CD4-positive, alpha-beta memory T cell (primary cell): ENCODE data around the gene RPS27A. TPM values are rescaled to one million over a fixed set of nuclear protein-coding genes. Genes with fewer than 3 reads are reported as not detected.
"Not testable (repeated sequence)": the region's sequence is repeated elsewhere in the genome, so short reads cannot be mapped to it uniquely, and the experiment has no call there.

Source experiments
- CTCF ChIA-PET: fragments of 350-600 bp; sonication (Branson Sonifier 250); formaldehyde crosslinking; loops from one replicate; lab custom pipeline; 2021; ENCODE audit warnings: inconsistent platforms; ENCODE audit not compliant: partially characterized antibody; lab: Charles Lee
- POLR2A ChIA-PET: fragments of 350-600 bp; sonication (Branson Sonifier 250); formaldehyde crosslinking; loops from one replicate; lab custom pipeline; 2021; ENCODE audit not compliant: partially characterized antibody; lab: Charles Lee
- DNase-seq, 5 donors: peaks; one replicate each; pipeline versions ENCODE4 v3.0.0 to v3.0.0-alpha.2; 2020 to 2022; ENCODE audit warnings: mixed read lengths in 1 of 5
- H3K27ac ChIP-seq: one replicate; pipeline ENCODE4 v1.7.0; 2013; ENCODE audit warnings: low read depth, low read length
- H3K27me3 ChIP-seq: 2 replicates; pipeline ENCODE4 v1.7.0; 2013; ENCODE audit warnings: mild to moderate bottlenecking, low read length, moderate library complexity; ENCODE audit not compliant: insufficient read depth
- H3K36me3 ChIP-seq: 2 replicates; pipeline ENCODE4 v1.7.0; 2013; ENCODE audit warnings: mild to moderate bottlenecking, low read length, moderate library complexity; ENCODE audit not compliant: insufficient read depth
- H3K4me1 ChIP-seq: 2 replicates; pipeline ENCODE4 v1.7.0; 2013; ENCODE audit warnings: mild to moderate bottlenecking, low read length, moderate library complexity; ENCODE audit not compliant: insufficient read depth
- H3K4me3 ChIP-seq, 2 donors: one replicate each; pipeline ENCODE4 v1.7.0; 2013; ENCODE audit warnings: low read length in 2 of 2, mild to moderate bottlenecking in 1 of 2
- H3K9me3 ChIP-seq, 2 donors: one replicate each; pipeline ENCODE4 v1.7.0; 2013; ENCODE audit warnings: low read length in 2 of 2, control low read depth in 1 of 2; ENCODE audit not compliant: control insufficient read depth in 1 of 2
- H3K27ac Mint-ChIP-seq, 7 donors: one replicate each; pipeline ENCODE4 v1.8.0; 2020 to 2021; ENCODE audit warnings: mixed read lengths in 7 of 7, mild to moderate bottlenecking in 6 of 7, inconsistent platforms in 3 of 7, moderate library complexity in 3 of 7
- H3K27me3 Mint-ChIP-seq, 2 donors: one replicate each; pipeline ENCODE4 v1.8.0; 2020 to 2021; ENCODE audit warnings: mixed read lengths in 2 of 2
- H3K36me3 Mint-ChIP-seq, 2 donors: one replicate each; pipeline ENCODE4 v1.8.0; 2020 to 2021; ENCODE audit warnings: mixed read lengths in 2 of 2, inconsistent platforms in 1 of 2, mild to moderate bottlenecking in 1 of 2
- H3K4me1 Mint-ChIP-seq, 4 donors: one replicate each; pipeline ENCODE4 v1.8.0; 2020 to 2021; ENCODE audit warnings: mixed read lengths in 4 of 4, mild to moderate bottlenecking in 1 of 4
- H3K4me3 Mint-ChIP-seq, 8 donors: one replicate each; pipeline ENCODE4 v1.8.0; 2020 to 2021; ENCODE audit warnings: mixed read lengths in 8 of 8, mild to moderate bottlenecking in 7 of 8, moderate library complexity in 6 of 8, inconsistent platforms in 3 of 8
- H3K9me3 Mint-ChIP-seq, 8 donors: one replicate each; pipeline ENCODE4 v1.8.0; 2020 to 2021; ENCODE audit warnings: mixed read lengths in 8 of 8, mild to moderate bottlenecking in 5 of 8, inconsistent platforms in 3 of 8, moderate library complexity in 1 of 8
- intact Hi-C: fragments of 100-400 bp; cut with micrococcal nuclease; formaldehyde crosslinking; loops from one replicate; pipeline ENCODE4 v1.15.1; 2023
- polyA plus RNA-seq, 2 donors: library from polyadenylated mRNA; unstranded; fragments of 300-500 nt; fragmentation: Illumina TruSeq; gene quantifications; one replicate each; pipeline ENCODE4 v1.2.3, GENCODE V29; 2021
- total RNA-seq, 2 experiments: library from RNA; stranded (reverse); gene quantifications; one replicate each; pipeline ENCODE4 v1.2.3, GENCODE V29; 2021

The RPS27A gene
- total and polyA plus RNA-seq, 4 experiments from 2014 or later = 2,280 to 3,667 (median 2,534) TPM

DNA sequence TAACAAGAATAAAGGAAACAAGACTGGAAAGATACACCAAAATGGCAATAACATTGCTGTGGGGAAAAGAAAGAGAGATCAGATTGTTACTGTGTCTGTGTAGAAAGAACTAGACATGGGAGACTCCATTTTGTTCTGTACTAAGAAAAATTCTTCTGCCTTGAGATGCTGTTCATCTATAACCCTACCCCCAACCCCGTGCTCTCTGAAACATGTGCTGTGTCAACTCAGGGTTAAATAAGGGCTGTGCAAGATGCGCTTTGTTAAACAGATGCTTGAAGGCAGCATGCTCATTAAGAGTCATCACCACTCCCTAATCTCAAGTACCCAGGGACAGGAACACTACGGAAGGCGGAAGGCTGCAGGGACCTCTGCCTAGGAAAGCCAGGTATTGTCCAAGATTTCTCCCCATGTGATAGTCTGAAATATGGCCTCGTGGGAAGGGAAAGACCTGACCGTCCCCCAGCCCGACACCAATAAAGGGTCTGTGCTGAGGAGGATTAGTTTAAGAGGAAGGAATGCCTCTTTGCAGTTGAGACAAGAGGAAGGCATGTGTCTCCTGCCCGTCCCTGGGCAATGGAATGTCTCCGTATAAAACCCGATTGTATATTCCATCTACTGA is 46.8 kb downstream of the RPS27A start:
- H3K36me3 ChIP-seq, H3K9me3 ChIP-seq, H3K9me3 Mint-ChIP-seq, CTCF ChIA-PET, H3K4me3 ChIP-seq, H3K27me3 Mint-ChIP-seq, H3K36me3 Mint-ChIP-seq, H3K4me3 Mint-ChIP-seq, H3K27ac ChIP-seq, intact Hi-C loops, POLR2A ChIA-PET, H3K27me3 ChIP-seq, DNase-seq: not testable (repeated sequence)
- Mint-ChIP-seq H3K27ac (peak overlapping the region in 1 of 7 donors; percentile 19), H3K4me1 (peaks cover 10 to 28% (median 18%) of the 10 kb centered on the region in 4 donors)
- peaks cover 18% of the 10 kb centered on the region for H3K4me1 ChIP-seq

DNA sequence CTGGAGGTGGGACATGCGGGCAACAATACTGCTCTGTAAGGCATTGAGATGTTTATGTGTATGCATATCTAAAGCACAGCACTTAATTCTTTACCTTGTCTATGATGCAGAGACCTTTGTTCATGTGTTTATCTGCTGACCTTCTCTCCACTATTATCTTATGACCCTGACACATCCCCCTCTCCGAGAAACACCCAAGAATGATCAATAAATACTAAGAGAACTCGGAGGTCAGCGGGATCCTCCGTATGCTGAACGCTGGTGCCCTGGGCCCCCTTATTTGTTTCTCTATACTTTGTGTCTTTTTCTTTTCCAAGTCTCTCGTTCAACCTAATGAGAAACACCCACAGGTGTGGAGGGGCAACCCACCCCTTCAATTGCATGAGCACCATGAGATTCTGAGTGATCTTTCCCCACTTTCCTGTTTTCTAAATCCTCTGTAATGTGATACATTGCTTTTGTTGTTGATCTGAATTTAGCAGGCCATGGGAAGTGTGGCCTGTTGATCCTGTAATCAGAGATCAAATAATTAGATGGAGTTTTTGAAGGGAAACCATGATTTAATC is 47.5 kb downstream of the RPS27A start:
- H3K36me3 Mint-ChIP-seq, H3K36me3 ChIP-seq, H3K9me3 ChIP-seq, H3K27me3 ChIP-seq, CTCF ChIA-PET, H3K4me3 ChIP-seq, H3K27ac ChIP-seq, H3K9me3 Mint-ChIP-seq, DNase-seq, H3K27me3 Mint-ChIP-seq, H3K4me3 Mint-ChIP-seq: not testable (repeated sequence)
- Mint-ChIP-seq H3K4me1 (peaks cover 11 to 28% (median 19%) of the 10 kb centered on the region in 4 donors), H3K27ac (peak overlapping the region in 2 of 7 donors; percentile 23 to 27)
- POLR2A ChIA-PET = interaction anchor here (1.1 to 1.7 kb wide), 2 partner anchors 12 to 250 kb away, joined by 3 to 6 read pairs; no protein-coding TSS in a partner anchor
- intact Hi-C loops = loop anchor here (5.0 kb wide), 2 partner anchors 48 to 337 kb away; partner anchors contain the start of genes CLHC1, PPP4R3B and RPS27A
- peaks cover 18% of the 10 kb centered on the region for H3K4me1 ChIP-seq

DNA sequence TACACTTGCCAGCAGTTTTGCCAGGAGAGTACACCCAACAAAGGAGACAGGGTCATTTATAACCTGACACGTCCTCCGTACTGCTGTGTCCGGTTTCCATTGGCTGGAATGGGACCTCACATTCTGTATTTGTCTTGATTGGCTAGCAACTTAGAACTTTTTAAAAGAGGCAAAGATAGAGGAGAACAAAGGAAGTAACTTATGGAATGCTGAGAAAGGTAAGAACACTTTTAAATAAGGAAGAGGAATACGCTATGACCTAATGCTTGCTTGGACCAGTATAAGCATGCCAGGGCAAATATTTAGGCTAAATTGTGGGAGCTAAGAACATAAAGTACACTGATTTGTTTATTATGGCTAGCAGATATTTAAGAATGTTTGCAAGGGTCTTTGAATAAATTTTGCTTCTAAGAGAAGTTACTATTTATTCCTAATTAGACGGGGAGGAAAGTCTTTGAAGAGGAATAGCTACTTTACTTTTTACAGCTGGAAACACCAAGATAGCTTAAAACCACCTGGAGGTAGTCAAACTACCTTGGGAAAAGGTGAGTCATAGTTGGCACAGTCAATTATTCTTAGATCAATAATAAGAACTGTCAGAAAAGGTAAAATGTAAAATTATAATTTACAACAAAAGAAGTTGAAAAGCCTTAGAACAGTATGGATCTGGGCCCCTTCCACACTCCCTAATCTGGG is 48.5 kb downstream of the RPS27A start:
- not testable (repeated sequence) for H3K27me3 Mint-ChIP-seq, H3K4me3 ChIP-seq, H3K27me3 ChIP-seq, DNase-seq, H3K36me3 ChIP-seq, H3K9me3 ChIP-seq, H3K9me3 Mint-ChIP-seq, H3K36me3 Mint-ChIP-seq, H3K27ac ChIP-seq
- H3K4me1 ChIP-seq = peaks cover 18% of the 10 kb centered on the region
- Mint-ChIP-seq H3K27ac (peak overlapping the region; percentile 66 to 98 (median 93)), H3K4me1 (peaks cover 12 to 31% (median 20%) of the 10 kb centered on the region in 4 donors), H3K4me3 (peak overlapping the region; percentile 6 to 96 (median 60))
- intact Hi-C loops = loop anchor here (5.0 kb wide), 2 partner anchors 49 to 336 kb away; partner anchors contain the start of genes CLHC1, PPP4R3B and RPS27A
- ChIA-PET CTCF (interaction anchor here (1.5 kb wide), 1 partner anchor 10 kb away, joined by 3 read pairs; no protein-coding TSS in a partner anchor), POLR2A (interaction anchor here (0.7 to 2.5 kb wide), 10 partner anchors 11 to 337 kb away, joined by 3 to 13 read pairs (median 4); partner anchors contain the start of genes CFAP36, CLHC1 and RPS27A)

DNA sequence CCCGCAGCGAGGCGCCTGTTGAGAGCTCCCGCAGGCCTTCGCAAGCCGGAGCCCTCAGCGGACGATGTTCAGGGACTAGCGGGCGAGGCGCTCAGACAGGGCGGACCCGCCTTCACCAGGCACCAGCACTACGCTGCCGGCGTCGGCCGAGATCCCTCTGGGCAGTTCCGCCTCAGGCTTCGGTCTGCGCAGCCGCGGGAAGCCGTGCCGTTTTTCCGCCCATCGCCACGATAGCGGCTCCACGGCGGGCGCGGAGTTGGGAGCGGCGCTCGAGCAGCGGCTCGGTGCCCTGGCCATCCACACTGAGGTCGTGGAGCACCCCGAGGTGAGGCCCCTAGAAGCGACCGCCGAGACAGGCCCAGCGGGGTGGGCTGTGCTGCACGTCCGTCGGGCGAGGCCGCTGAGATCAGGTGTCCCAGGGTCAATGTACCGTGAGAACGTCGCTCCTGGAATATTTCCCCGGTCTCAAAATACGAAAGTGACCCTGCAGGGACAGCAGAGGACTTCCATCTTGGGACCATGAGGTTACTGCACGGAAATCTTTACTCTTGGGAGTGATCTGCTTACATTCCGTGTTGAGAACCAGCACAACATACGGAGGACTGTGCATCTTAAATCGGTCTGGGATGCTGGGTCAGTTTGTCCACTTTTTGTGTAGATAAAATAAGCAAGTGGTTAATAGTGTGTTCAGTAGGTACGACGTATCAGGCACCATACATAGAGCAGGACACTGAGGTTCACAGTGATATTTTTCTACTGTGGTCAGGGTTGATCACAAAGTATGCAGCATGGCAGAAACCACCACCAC is 49.8 kb downstream of the RPS27A start:
- Mint-ChIP-seq H3K36me3 (peaks cover 0 to 5% of the 10 kb centered on the region in 2 donors), H3K4me3 (peak overlapping the region; percentile 92 to 96 (median 94)), H3K27me3 (no peaks in the 10 kb centered on the region), H3K9me3 (no peaks in the 10 kb centered on the region), H3K27ac (peak overlapping the region; percentile 93 to 99 (median 98)), H3K4me1 (peaks cover 13 to 38% (median 26%) of the 10 kb centered on the region in 4 donors)
- Histone ChIP-seq H3K9me3 (no peaks in the 10 kb centered on the region), H3K36me3 (no peaks in the 10 kb centered on the region), H3K27ac (peak overlapping the region; percentile 62), H3K27me3 (no peaks in the 10 kb centered on the region), H3K4me1 (peaks cover 18% of the 10 kb centered on the region), H3K4me3 (peak overlapping the region; percentile 26 to 90)
- CTCF ChIA-PET = interaction anchor here (0.9 to 1.5 kb wide), 2 partner anchors 12 to 149 kb away, joined by 3 read pairs; no protein-coding TSS in a partner anchor
- POLR2A ChIA-PET = interaction anchor here (0.8 to 2.5 kb wide), 11 partner anchors 12 to 336 kb away, joined by 3 to 13 read pairs (median 4); partner anchors contain the start of genes CCDC88A, CFAP36, CLHC1 and MTIF2
- intact Hi-C loops = loop anchor here (1.0 to 5.0 kb wide), 5 partner anchors 13 to 335 kb away; partner anchors contain the start of genes CCDC88A, CLHC1, MTIF2 and PPP4R3B
- DNase-seq = peak; percentile 86 to 87 (median 86)

DNA sequence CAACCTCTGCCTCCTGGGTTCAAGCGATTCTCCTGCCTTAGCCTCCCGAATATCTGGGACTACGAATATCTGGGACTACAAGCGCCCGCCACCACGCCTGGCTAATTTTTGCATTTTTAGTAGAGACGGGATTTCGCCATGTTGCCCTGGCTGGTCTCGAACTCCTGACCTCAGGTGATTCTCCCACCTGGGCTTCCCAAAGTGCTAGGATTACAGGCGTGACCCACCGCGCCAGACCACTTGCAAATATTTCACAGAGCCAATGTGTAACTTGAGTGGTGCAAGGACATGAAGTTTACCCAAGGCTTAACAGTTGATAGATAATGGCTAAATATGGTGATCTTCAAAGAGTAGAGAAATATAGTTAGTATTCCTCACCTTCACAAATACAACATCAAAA is 50.6 kb downstream of the RPS27A start:
- Histone ChIP-seq H3K36me3 (no peaks in the 10 kb centered on the region), H3K4me3 (no peak overlapping the region), H3K27ac (no peak overlapping the region), H3K9me3 (no peaks in the 10 kb centered on the region), H3K4me1 (peaks cover 18% of the 10 kb centered on the region), H3K27me3 (no peaks in the 10 kb centered on the region)
- peaks cover 13 to 38% (median 27%) of the 10 kb centered on the region in 4 donors for H3K4me1 Mint-ChIP-seq
- ChIA-PET CTCF (no interaction called here), POLR2A (interaction anchor here (1.4 kb wide), 1 partner anchor 50 kb away, joined by 5 read pairs; the partner anchor contains the start of genes CLHC1 and RPS27A)
- H3K36me3 Mint-ChIP-seq = peaks cover 0 to 5% of the 10 kb centered on the region in 2 donors
- no peak for DNase-seq
- peak overlapping the region in 6 of 7 donors; percentile 3 to 98 (median 65) for H3K27ac Mint-ChIP-seq
- peak overlapping the region; percentile 47 to 96 (median 92) for H3K4me3 Mint-ChIP-seq
- intact Hi-C loops = loop anchor here (2.0 to 5.0 kb wide), 3 partner anchors 51 to 334 kb away; partner anchors contain the start of genes CCDC88A, CLHC1, PPP4R3B and RPS27A
- no peaks in the 10 kb centered on the region for H3K27me3 Mint-ChIP-seq
- no peaks in the 10 kb centered on the region for H3K9me3 Mint-ChIP-seq
